ENCODE measurements around the gene TCL1A.

DNA sequence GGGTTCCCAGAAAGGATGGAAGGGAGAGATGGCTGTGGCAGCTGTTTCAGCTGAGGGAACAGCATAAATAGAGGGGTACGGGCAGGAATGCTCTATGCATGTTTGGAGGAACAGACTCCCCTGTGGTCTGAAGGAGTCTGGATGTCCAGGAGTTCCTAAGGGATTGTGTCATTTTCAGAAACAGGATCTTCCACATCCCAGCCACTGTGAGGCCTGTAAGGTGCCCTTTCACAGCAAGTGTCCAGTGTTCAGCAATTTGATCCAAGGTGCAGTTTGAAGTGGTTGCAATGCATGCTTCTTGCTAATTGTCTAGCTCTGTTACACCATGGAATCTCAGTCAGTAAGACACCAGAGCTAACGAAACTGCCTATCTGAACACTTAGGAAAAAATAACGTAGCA is 46.7 kb upstream of the TCL1A start:
- TF ChIP-seq, protein P1, sequence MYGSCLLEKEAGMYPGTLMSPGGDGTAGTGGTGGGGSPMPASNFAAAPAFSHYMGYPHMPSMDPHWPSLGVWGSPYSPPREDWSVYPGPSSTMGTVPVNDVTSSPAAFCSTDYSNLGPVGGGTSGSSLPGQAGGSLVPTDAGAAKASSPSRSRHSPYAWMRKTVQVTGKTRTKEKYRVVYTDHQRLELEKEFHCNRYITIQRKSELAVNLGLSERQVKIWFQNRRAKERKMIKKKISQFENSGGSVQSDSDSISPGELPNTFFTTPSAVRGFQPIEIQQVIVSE (CRISPR knock-in tag; IDR thresholded peaks at IDR 0.05; ENCODE audit: borderline replicate concordance): no peak
- TF ChIP-seq MLX (CRISPR knock-in tag; IDR thresholded peaks at IDR 0.05) (no peak), ZNF232 (CRISPR knock-in tag; IDR thresholded peaks at IDR 0.05) (no peak), JUN (CRISPR knock-in tag; IDR thresholded peaks at IDR 0.05) (no peak), CTCF (IDR thresholded peaks at IDR 0.05) (no peak), NR3C1 (CRISPR knock-in tag; conservative IDR thresholded peaks at IDR 0.05; ENCODE audit: low read depth) (no peak), NR2C2 (CRISPR knock-in tag; IDR thresholded peaks at IDR 0.05) (no peak)
- TF ChIP-seq, protein P2, sequence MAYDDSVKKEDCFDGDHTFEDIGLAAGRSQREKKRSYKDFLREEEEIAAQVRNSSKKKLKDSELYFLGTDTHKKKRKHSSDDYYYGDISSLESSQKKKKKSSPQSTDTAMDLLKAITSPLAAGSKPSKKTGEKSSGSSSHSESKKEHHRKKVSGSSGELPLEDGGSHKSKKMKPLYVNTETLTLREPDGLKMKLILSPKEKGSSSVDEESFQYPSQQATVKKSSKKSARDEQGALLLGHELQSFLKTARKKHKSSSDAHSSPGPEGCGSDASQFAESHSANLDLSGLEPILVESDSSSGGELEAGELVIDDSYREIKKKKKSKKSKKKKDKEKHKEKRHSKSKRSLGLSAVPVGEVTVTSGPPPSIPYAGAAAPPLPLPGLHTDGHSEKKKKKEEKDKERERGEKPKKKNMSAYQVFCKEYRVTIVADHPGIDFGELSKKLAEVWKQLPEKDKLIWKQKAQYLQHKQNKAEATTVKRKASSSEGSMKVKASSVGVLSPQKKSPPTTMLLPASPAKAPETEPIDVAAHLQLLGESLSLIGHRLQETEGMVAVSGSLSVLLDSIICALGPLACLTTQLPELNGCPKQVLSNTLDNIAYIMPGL (CRISPR knock-in tag; IDR thresholded peaks at IDR 0.05): no peak

Measured in WTC11 (cell line).